Midbrain (tissue), 1 donor: ENCODE data around the gene TRIM60.
"Not testable (repeated sequence)": the region's sequence is repeated elsewhere in the genome, so short reads cannot be mapped to it uniquely, and the experiment has no call there.

ENCODE experiments used
- DNase-seq: peaks from one replicate; lab custom pipeline; 2025; lab: John Stamatoyannopoulos, UW

Gene TRIM60

DNA sequence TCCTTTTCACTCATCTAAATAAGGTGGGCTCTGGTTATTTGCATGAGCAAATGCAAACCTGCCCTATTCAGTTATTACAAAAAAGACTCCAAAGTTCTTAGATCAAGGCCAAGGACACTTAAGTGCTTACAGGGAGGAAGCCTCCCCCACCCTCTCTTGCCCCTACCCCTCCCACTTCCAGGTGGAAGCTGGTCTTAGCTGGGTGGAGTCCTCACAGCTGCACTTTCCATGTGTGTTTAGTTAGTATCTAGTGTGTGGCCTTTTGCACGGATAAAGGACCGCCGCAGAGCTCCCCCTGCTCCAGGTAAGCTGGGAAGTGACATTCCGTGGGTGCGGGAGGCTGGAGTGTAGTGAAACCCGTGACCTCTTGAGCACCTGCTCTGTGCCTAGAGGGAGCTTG lies 21.8 kb downstream of the TRIM60 start, which contains the start of gene TRIM75:
Gene TRIM75, plus strand, starts transcription at position 222 of the 400 bp plus-strand sequence. CDS start 5,282 bp downstream, outside the sequence.
- no peak for DNase-seq

- DNase-seq = no peak
These were observed 23.8 kb downstream of the TRIM60 start for GRCh38 chr4:165055601-165056000.

- no peak for DNase-seq
These were observed 26.9 kb downstream of the TRIM60 start for GRCh38 chr4:165058666-165059065.

GRCh38 chr4:165059386-165059785 lies 27.6 kb downstream of the TRIM60 start:
- no peak for DNase-seq

DNA sequence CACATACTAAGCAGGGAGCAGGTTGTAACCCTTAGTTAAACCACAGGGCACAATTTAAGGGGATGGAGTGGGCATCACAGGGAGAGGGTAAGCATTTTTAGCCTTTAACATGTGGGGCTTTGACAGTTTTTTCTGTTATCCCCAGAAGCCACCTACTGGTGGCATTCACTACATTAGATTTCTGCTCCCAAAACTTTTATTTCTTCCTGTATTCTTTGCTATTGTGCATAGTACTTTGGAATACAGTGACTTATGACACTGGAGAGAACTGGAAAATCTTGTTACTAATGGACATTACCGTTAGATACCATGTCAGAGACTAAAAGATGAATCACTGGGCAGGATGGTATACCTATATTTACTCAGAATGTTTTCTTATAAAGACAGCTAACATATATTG lies 29.1 kb downstream of the TRIM60 start:
- DNase-seq = no peak

- DNase-seq = no peak
These were observed 38.8 kb downstream of the TRIM60 start for GRCh38 chr4:165070560-165070959.

DNA sequence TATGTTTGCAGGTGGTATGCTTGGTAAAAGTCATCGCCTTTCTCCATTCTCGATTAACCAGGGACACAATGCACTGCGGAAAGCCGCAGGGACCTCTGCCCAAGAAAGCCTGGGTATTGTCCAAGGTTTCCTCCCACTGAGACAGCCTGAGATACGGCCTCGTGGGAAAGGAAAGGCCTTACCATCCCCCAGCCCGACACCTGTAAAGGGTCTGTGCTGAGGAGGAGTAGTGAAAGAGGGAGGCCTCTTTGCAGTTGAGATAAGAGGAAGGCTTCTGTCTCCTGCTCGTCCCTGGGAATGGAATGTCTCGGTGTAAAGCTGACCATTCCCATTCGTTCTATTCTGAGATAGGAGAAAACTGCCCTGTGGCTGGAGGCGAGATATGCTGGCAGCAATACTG lies 41.5 kb downstream of the TRIM60 start:
- not testable (repeated sequence) for DNase-seq

- no peak for DNase-seq
These were observed 45.3 kb downstream of the TRIM60 start for GRCh38 chr4:165077034-165077578.

DNA sequence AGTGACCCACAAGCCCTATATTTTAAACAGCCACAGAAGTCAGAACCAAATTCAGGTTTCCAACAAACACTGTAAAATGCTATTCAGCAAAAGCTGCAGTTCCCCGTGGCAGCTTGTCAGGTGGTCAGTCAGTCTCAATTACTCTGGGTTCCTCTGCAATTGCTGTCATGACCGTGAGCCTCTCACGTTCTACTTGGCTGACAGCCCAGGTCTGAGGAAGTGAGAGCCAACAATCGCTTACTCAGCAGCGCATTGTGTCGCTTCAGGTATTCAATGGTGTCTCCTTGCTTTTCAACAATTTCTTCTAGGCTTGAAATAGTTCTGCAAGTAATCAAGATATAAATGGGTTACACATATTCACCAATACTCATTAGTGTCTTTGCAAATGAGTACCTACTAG lies 47.7 kb downstream of the TRIM60 start:
- no peak for DNase-seq

DNA sequence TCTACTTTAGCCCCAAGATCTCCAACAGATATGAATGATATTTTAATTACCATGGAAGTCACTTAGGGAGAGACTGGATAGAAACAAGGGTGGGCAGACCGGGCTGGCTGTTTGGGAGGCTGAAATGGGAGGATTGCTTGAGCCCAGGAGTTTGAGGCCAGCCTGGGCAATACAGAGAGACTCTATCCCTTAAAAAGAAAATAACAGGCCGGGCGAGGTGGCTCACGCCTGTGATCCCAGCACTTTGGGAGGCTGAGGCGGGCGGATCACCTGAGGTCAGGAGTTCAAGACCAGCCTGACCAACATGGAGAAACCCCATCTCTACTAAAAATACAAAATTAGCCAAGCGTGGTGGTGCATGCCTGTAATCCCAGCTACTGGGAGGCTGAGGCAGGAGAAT lies 53.0 kb downstream of the TRIM60 start:
- not testable (repeated sequence) for DNase-seq

GRCh38 chr4:165085946-165086345 lies 54.1 kb downstream of the TRIM60 start:
- DNase-seq = no peak

DNA sequence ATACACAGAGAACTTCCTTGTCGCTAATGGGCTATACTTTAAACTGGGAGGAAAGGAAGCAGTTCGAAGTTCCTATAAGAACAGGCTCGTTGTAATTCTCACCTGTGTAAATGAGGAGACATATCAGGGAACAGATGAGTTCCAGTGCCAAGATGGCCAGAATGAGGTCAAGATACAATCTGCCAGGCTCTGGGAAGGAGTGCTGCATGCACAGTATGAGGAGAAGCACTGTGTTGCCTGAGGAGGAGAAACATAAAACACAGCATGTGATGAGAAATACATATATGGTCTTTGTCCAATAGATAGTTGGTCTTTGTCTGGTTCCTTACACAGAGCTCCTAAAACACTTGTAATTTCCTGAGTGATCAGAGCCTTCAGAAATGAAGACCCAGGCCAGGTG lies 56.6 kb downstream of the TRIM60 start:
- DNase-seq = no peak
